ENCODE results near the gene GPD1L. TPM values are rescaled to one million over a fixed set of nuclear protein-coding genes. Genes with fewer than 3 reads are reported as not detected.
A peak's percentile ranks its signal among the peaks of the same experiment; 100 is the strongest.
"Not testable (repeated sequence)": the region's sequence is repeated elsewhere in the genome, so short reads cannot be mapped to it uniquely, and the experiment has no call there.

GPD1L gene
- total RNA-seq (2014; rRNA removed; shearing (Covaris generic)), result 3.1 and 14.5 TPM in 2 replicates

DNA sequence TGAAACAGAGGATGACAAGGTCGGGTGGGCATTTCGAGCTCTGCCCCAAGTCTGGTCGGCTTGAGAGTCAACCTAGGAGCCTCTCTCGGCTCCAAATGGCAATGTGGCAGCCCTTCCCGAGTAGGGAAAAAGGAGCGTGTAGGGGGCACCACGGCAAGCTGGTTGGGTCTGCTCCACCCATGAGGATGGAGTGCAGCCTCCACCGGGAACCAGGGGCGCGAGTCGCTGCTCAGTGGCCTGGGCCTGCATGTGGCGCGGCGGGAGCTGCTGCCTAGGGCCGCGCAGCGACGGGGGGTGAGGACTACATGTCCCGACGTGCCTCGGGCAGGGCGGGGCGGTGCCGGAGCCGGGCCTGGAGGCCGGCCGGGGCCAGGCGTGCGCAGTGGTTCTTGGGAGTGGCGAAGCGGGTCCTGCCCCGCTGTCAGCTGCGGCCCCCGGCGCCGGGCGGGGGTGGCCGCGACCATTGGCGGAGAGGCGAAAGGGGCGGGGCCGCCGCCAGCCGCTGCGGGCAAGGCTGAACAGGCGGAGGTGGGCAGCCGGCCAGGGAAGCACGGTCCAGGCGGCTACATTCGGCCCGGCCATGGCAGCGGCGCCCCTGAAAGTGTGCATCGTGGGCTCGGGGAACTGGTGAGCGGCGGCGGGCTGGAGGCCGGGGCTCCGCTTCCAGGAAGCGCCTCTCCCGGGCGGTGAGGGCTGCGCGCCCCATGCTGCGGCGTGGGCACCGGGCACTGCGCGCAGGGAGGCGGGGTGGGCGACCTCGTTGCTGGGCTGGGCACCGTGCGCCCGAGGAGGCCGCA is at the start of gene GPD1L:
Gene GPD1L (plus strand): TSS at position 489 of the 797 bp plus-strand sequence. CDS start 92 bp downstream, at position 581.
- DNase-seq (ENCODE audit: low read depth), result peak; percentile 86

DNA sequence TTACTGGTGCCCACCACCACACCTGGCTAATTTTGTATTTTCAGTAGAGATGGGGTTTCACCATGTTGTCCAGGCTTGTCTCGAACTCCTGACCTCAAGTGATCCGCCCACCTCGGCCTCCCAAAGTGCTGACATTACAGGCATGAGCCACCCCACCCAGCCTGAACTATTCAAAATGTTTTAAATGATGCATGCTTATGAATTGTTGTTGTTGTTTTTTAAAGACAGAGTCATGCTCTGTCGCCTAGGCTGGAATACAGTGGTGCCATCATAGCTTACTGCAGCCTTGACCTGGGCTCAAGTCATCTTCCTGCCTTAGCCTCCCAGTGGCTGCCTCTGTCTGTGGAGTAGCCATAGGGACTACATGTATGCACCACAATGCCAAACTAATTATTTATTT is 48.0 kb upstream of the GPD1L start:
- DNase-seq (ENCODE audit: low read depth), result not testable (repeated sequence)

DNA sequence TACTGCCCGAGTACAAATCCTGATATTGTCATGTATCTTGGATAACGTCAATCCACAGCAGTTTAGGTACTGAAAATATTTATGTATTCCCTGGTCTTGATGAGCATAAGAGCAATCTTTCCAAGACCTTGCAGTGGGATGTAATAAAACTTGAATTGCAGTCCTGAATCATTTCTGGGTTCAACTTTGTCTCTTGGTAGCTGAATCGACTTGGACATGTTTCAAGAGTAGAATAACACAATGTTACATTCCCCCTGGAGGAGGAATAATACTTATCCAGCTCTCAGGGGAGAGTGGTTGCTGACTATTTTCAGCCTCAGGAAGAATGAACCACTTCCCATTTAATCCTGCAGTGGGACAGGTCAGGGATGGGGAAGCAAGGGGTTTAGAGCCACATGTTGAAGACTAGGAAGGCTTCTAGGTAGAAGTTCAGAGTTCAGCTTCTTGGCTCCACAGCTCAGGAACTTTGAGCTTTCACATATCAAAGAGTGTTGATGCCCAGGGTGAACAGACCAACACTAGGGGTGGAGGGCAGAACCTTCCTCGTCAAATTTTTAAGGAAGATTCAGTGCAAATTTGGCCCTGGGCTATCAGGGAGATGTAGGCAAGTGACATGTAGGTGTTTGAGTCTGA is 43.4 kb upstream of the GPD1L start:
- DNase-seq (ENCODE audit: low read depth), result no peak

DNA sequence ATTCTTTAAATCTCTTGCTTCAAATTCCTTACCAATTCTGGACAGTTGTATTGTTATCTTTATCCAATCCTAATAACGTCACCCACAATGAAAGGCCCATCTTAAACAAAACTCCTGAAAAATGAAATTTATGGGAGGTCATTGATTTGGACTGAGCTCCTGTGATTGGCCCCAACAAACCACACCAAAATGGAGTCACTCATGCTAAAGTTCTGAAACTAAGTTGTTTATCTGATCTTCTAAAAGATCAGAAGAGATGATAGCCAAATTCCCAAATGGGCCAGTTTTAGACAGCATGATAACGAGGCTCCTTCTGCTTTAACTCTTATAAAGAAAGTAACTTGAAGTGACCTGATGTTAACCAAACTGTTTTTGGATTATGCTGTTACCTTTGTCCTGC is 39.7 kb upstream of the GPD1L start:
- DNase-seq (ENCODE audit: low read depth), result no peak

DNA sequence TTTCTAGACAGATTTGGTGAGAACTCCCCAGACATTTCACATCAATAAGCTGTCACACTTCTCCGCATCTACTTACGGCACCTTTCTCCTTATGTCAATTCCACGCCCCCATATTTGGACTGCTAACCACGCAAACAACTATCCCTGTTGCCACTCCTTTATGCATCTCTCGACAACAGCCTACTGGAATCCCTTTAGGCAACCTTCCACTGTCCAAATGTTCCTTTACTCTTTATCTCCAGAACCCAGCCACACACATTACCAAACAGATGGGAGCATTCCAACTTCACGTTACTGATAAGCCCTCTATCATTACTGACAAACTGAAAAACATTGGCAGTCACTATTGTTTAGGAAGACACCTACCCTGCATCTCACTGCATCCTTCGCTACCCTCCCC is 32.2 kb upstream of the GPD1L start:
- DNase-seq (ENCODE audit: low read depth), result not testable (repeated sequence)

DNA sequence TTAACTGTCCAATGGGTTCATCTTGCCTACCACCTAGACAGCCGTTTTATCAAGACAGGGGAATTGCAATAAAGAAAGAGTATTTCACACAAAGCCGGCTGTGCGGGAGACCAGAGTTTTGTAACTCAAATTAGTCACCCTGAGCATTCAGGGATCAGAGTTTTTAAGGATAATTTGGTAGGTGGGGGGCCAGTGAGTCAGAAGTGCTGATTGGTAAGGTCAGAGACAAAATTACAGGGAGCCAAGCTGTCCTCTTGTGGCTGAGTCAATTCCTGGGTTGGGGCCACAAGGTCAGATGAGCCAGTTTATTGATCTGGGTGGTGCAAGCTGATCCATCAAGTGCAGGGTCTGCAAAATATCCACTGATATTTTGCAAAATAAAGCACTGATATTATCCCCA is 29.9 kb upstream of the GPD1L start:
- DNase-seq (ENCODE audit: low read depth), result peak; percentile 69

DNA sequence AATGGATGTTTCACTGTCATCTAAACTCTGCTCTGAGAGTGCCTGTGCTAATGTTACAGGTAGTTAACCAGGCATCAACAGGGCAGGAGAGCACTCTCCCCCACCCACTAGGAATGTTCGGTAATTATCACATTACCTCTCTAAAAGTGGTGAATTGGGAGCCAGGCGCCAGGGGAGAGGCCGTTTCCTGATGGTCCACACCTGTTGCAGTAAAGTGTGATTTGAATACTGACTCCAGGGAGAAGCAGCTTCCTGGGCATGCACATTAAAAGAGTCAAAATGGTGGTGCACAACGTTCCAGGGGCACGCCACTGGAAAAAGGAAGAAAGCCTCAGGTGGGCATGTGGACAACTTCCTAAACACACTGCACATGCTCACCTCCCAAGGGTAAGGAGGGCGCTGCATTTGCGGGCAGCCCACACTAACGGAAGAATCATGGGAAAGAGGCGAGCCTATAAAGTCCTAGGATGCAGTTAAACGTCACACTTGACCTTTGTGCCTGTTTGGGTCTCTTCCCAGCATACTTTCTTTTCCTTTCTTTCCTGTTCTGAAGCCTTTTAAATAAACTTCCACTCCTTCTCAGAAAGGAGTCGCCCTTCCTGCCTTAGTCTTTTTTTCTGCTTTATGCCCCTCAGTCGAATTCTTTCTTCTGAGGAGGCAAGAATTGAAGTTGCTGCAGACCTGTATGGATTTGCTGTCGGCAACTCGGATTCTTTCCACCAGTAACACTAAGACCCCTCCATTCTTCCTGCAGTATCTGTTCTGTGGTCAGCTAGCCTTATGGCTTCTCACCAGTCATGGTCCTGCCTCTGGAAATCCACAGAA is 28.9 kb upstream of the GPD1L start:
- no peak for DNase-seq (ENCODE audit: low read depth)

DNA sequence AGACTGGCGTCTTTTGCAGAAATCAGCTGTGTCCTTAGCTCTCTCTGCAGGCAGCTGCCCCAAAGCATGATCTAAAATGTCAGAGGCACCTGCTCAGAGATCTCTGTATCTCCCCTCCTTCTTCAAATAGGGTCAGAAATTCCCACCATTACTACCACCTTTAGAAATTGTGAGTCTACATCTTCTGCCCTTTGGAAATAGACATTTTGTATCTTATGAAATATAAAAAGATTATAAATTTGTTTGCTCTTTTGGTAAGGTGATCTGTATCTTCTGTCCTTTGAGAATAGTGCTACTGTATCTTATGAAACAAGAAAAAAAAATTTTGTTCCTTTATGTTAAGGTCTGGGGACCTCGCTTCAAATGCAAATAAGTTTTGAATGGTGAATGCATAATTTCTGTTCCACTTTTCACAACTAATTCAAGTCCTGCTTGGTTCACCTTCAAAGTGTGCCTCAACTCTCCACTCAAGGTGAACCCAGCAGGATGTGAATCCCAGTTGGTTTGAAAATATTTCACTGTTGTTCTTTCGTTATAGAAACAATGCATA is 28.3 kb upstream of the GPD1L start:
- no peak for DNase-seq (ENCODE audit: low read depth)

DNA sequence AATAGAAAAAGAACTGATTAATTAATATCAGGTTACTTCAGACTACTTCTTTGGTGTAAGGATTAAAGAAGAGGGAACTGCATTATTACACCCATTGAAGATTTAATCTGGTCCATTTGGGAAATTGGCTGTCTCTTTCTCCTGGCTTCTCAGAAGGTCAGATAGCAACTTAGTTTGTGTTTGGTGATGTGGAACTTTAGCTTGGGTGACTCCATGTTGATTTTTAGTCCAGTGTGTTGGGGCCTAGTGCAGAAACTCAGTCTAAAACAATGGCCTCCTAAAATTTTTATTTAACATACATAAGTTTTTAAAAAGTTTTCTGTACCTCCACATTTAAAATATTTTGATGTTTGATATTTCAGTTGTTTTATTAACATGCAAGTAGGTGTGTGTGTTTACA is 27.6 kb upstream of the GPD1L start:
- DNase-seq (ENCODE audit: low read depth), result no peak

DNA sequence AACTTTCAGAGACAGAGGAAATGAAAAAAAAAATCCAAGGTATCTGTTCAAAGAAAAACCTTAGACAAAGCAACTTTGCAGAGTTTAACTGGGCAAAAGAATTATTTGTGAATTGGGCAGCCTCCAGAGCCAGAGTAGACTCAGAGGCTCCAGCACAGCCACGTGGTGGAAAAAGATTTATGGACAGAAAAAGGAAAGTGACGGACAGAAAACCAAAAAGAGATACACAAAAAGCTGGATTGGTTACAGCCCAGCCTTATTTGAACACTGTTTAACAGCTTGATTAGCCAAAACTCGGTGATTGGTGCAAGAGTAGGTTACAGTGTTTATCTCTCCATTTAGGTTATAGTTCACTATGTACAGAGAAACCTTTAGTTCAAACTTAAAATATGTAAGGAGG is 23.7 kb upstream of the GPD1L start:
- peak; percentile 48 for DNase-seq (ENCODE audit: low read depth)

DNA sequence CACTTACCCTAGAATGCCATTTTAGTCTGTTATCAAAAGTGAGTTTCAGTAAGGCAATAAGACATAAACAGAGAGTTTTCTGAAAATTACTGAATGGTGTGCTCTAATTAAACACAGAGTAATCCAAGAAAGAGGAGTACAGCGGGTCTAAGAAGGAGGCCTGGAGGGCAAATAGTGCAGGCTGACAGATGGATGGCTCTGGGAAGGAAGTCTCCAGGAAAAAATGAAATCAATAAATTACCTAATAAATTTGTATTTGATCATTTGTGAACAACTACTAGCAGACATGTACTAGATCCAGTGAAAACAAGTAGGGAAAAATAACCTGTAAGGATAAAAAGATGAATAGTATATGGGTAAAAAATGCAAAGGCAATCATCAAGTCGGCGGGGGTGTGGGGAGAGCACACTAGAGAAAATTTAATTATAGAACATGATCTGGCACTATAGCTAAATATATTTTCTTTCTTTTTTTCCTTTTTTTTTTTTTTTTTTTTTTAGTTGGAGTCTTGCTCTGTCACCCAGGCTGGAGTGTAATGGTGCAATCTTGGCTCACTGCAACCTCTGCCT is 22.6 kb upstream of the GPD1L start:
- no peak for DNase-seq (ENCODE audit: low read depth)

DNA sequence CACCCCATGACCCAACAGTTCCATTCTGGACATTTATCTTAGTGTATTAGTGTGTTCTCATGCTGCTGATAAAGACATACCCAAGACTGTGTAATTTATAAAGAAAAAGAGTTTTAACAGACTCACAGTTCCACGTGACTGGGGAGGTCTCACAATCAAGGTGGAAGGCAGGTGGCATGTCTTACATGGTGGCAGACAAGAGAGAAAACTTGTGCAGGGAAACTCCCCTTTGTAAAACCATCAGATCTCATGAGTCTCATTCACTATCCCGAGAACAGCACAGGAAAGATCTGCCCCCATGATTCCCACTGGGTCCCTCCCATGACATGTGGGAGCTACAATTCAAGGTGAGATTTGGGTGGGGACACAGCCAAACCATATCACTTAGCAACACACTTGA is 21.6 kb upstream of the GPD1L start:
- no peak for DNase-seq (ENCODE audit: low read depth)

DNA sequence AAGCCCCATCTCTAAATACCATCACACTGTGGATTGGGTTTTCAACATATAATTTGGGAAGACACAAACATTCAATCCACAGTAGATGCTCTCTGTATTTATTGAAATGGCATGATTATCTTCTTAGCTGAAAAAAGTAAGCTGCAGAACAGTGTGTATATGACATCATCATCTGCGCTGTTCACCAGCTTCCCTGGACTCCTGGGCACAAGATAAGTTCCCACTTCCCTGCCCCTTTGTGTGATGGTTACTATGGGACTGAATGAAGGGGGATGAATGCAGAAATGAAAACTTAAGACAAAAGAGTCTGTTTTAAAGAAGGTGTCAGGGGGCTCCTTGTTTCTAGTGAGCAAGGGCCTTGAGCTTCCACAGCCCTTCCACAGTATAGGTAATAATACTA is 20.0 kb upstream of the GPD1L start:
- DNase-seq (ENCODE audit: low read depth), result no peak

DNA sequence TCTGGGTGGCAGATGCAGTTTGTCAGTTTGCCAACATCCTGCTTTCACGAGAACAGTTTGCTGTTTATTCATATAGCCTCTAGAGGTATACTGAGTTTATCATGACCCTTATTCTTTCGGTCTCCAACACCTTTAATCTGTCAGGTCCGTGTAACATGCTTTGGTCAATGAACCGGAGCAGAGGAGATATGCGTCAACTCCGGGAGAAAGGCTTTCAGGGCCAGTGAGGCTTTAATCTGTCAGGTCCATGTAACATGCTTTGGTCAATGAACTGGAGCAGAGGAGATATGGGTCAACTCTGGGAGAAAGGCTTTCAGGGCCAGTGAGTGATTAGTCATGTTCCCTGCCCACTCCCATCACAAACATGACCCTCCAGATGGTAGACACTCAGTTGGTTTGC is 16.9 kb upstream of the GPD1L start:
- no peak for DNase-seq (ENCODE audit: low read depth)

DNA sequence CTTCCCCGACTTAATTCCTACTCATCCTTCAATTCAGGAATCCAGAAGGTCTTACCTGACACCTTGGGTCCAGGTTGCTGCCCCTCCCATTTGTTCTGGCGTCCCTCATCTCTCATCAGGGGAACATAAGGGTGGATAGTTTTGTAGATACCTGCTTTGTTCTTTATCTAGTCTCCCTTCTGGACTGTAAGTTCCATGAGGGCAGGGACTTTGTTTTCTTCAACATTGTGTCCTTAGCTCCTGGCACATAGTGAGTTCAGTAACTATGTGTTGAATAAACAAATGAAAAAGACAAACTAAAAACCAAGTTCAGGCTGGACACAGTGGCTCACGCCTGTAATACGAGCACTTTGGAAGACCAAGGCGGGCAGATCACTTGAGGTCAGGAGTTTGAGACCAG is 13.2 kb upstream of the GPD1L start:
- DNase-seq (ENCODE audit: low read depth), result no peak

DNA sequence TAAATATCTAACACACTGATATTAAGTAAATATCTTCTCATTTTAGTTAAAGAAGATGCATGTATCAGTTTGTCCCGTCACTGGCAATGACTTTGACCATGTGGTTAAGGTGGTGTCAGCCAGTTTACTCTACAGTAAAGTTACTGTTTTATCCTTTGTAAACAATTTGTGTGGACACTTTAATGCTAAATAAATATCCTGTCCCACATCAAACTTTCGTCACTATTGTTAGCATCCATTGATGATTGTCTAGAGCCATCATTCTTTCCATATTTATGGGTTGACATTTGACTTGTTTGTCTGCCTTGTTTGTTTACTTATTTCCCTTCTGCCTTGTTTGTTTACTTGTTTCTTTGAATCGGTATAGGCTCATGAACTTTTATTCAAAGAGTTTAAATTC is 11.0 kb upstream of the GPD1L start:
- DNase-seq (ENCODE audit: low read depth), result no peak

DNA sequence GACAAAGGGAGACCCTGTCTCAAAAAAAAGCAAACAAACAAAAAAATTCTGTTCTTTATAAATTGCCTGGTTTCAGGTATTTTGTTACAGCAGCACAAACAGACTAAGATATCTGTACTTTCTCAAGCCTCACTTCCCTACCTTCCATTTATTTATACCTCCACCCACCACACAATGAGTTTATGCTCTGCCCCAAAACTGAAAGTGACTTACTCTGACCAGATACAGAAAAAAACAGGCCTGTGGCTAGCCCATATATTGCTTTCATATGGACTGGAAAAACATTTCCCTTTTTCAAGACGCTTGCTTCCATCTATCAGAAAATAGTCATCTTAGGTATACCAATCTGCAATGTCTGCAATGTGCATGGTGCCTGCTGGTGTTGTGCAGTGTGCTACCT is 8.7 kb upstream of the GPD1L start:
- no peak for DNase-seq (ENCODE audit: low read depth)

DNA sequence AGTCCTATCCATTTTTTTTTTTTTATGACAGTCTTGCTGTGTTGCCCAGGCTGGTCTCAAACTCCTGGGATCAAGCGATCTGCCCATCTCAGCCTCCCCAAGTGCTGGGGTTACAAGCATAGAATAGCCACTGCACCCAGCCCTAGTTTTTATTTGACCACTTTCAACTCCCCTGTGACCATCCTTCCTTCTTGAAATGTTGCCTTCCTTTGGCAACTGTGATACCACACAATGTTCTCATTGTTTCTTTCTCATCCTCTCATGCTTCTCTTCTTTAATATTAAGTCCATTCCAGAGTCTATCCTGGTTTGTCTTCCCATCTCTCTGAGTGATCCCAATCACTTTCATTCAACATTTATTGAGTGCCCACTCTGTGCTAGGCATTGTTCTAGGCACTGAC is 7.9 kb upstream of the GPD1L start:
- no peak for DNase-seq (ENCODE audit: low read depth)

DNA sequence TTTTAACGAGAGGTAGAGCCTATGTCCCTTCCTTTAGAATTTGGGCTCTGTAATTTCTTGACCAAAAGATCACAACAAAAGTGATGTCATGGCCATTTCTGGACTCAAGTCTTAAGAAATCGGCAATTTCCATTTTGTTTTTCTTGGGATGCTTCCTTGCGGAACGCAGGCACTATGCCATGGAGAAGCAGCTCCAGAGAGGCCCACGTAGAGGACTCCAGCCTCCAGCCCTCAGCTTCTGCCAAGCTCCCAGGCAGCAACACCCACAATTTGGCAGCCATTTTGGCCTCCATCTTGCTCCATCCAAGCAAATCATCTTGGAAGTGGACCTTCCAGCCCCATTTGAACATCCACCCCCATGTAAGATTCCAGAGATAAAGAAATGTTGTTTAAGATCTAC is 6.0 kb upstream of the GPD1L start:
- DNase-seq (ENCODE audit: low read depth), result no peak

DNA sequence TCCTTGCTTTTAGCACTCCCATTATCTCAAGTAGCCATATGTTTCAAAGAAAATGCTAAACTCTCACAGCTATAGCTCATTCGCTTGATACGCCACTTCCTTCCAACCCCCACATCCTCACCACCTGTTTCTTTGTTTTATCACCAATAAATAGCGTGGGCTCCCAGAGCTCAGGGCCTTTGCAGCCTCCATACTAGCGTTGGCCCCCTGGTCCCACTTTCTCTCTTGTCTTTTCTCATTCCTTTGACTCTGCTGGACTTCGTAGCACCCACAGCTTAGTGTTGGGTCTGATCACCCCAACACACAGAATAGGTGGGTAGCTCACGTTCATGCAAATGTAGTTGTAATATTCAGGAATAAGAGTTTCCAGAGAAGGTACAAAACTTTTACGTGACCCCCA is 4.1 kb upstream of the GPD1L start:
- no peak for DNase-seq (ENCODE audit: low read depth)

DNA sequence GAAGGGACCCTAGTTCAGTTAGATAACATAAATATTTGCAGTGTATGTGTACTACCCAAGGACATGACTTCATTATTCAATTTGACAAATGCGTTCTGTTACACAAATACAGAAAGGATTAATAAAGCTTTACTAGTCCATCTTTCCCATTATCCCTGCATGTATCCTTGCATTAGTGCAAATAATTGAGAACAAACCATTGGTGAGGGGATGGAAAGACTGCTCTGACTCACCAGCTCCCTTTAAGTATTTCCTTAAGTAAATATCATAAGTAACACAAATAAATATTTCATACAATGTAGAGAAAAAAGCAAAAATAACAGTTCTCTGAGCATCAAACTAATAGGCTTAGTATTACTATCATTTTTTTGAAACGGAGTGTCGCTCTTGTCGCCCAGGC is 1.9 kb upstream of the GPD1L start:
- no peak for DNase-seq (ENCODE audit: low read depth)

All from M059J (cell line).